Measurements from ENCODE around the gene HSPB3. TPM values are rescaled to one million over a fixed set of nuclear protein-coding genes. Genes with fewer than 3 reads are reported as not detected.
A peak's percentile ranks its signal among the peaks of the same experiment; 100 is the strongest.

The HSPB3 gene
- total RNA-seq (2022): not detected in 2 replicates
- not detected for Bru-seq, nascent RNA
- not detected for BruChase-seq, experiment 1, labeled RNA remaining after a 6-hour chase
- not detected for BruChase-seq, experiment 2, labeled RNA remaining after a 2-hour chase
- long read RNA-seq: 0 reads

GRCh38 chr5:54455413-54456157 lies at the start of gene HSPB3:
TSS of gene HSPB3 (plus strand) at chr5:54455699. CDS start at chr5:54455790, 91 bp downstream.
- Mint-ChIP-seq H3K4me1 (ENCODE audit: insufficient read depth, unreplicated experiment) (peaks cover 9% of the 10 kb centered on the region), H3K4me3 (ENCODE audit: unreplicated experiment) (no peak within 1 kb of the TSS), H3K9me3 (ENCODE audit: unreplicated experiment) (no peaks in the 10 kb centered on the region), H3K36me3 (ENCODE audit: insufficient read depth, unreplicated experiment) (no peaks in the 10 kb centered on the region), H3K27ac (ENCODE audit: low read depth, unreplicated experiment) (no peak within 1 kb of the TSS), H3K27me3 (ENCODE audit: insufficient read depth, unreplicated experiment) (no peaks in the 10 kb centered on the region)
- POLR2A ChIA-PET: interaction anchor here (0.5 to 1.5 kb wide), 3 partner anchors 16 to 415 kb away, joined by 3 read pairs; partner anchors contain the start of gene ARL15
- no peak for TF ChIP-seq CTCF (IDR thresholded peaks at IDR 0.05; ENCODE audit: unreplicated experiment)
- intact Hi-C loops (cut with micrococcal nuclease): no loop called here
- CTCF ChIA-PET: interaction anchor here (0.6 to 5.8 kb wide), 10 partner anchors 12 to 440 kb away, joined by 3 to 56 read pairs (median 4); no protein-coding TSS in a partner anchor
- peak; percentile 51 for DNase-seq (ENCODE audit: unreplicated experiment)
- no TSS peak for BruUV-seq (replicated peaks)

GRCh38 chr5:54411176-54411575 lies 44.3 kb upstream of the HSPB3 start:
- Mint-ChIP-seq H3K9me3 (ENCODE audit: unreplicated experiment) (no peaks in the 10 kb centered on the region), H3K4me1 (ENCODE audit: insufficient read depth, unreplicated experiment) (no peaks in the 10 kb centered on the region), H3K27ac (ENCODE audit: low read depth, unreplicated experiment) (no peak overlapping the region), H3K27me3 (ENCODE audit: insufficient read depth, unreplicated experiment) (no peaks in the 10 kb centered on the region), H3K36me3 (ENCODE audit: insufficient read depth, unreplicated experiment) (no peaks in the 10 kb centered on the region), H3K4me3 (ENCODE audit: unreplicated experiment) (no peak overlapping the region)
- ChIA-PET POLR2A (interaction anchor here (1.0 to 2.5 kb wide), 2 partner anchors 8 to 100 kb away, joined by 6 to 15 read pairs; partner anchors contain the start of gene ARL15), CTCF (interaction anchor here (0.6 to 3.3 kb wide), 9 partner anchors 9 to 484 kb away, joined by 3 to 20 read pairs (median 4); no protein-coding TSS in a partner anchor)
- BruUV-seq (replicated peaks): no TSS peak
- no peak for TF ChIP-seq CTCF (IDR thresholded peaks at IDR 0.05; ENCODE audit: unreplicated experiment)
- intact Hi-C loops (cut with micrococcal nuclease): no loop called here
- DNase-seq (ENCODE audit: unreplicated experiment): no peak

GRCh38 chr5:54412913-54413312 lies 42.6 kb upstream of the HSPB3 start:
- no peaks in the 10 kb centered on the region for H3K9me3 Mint-ChIP-seq (ENCODE audit: unreplicated experiment)
- H3K27ac Mint-ChIP-seq (ENCODE audit: low read depth, unreplicated experiment): no peak overlapping the region
- POLR2A ChIA-PET: interaction anchor here (1.1 to 2.5 kb wide), 4 partner anchors 8 to 102 kb away, joined by 3 to 15 read pairs (median 5); partner anchors contain the start of gene ARL15
- intact Hi-C loops (cut with micrococcal nuclease): no loop called here
- H3K4me3 Mint-ChIP-seq (ENCODE audit: unreplicated experiment): no peak overlapping the region
- no TSS peak for BruUV-seq (replicated peaks)
- peaks cover 1% of the 10 kb centered on the region for H3K4me1 Mint-ChIP-seq (ENCODE audit: insufficient read depth, unreplicated experiment)
- no peaks in the 10 kb centered on the region for H3K27me3 Mint-ChIP-seq (ENCODE audit: insufficient read depth, unreplicated experiment)
- CTCF ChIA-PET: interaction anchor here (1.0 to 3.3 kb wide), 6 partner anchors 9 to 169 kb away, joined by 3 to 20 read pairs (median 5); no protein-coding TSS in a partner anchor
- no peaks in the 10 kb centered on the region for H3K36me3 Mint-ChIP-seq (ENCODE audit: insufficient read depth, unreplicated experiment)
- DNase-seq (ENCODE audit: unreplicated experiment): no peak
- TF ChIP-seq CTCF (IDR thresholded peaks at IDR 0.05; ENCODE audit: unreplicated experiment): no peak

GRCh38 chr5:54415147-54415546 lies 40.4 kb upstream of the HSPB3 start:
- H3K27ac Mint-ChIP-seq (ENCODE audit: low read depth, unreplicated experiment): no peak overlapping the region
- no peak for DNase-seq (ENCODE audit: unreplicated experiment)

More at GRCh38 chr5:54415147-54415546, 40.4 kb upstream of the HSPB3 start:
- Mint-ChIP-seq H3K4me3 (ENCODE audit: unreplicated experiment) (no peak overlapping the region), H3K27me3 (ENCODE audit: insufficient read depth, unreplicated experiment) (no peaks in the 10 kb centered on the region), H3K4me1 (ENCODE audit: insufficient read depth, unreplicated experiment) (peaks cover 14% of the 10 kb centered on the region), H3K36me3 (ENCODE audit: insufficient read depth, unreplicated experiment) (no peaks in the 10 kb centered on the region), H3K9me3 (ENCODE audit: unreplicated experiment) (no peaks in the 10 kb centered on the region)
- ChIA-PET CTCF (no interaction called here), POLR2A (interaction anchor here (0.8 to 1.2 kb wide), 2 partner anchors 12 to 103 kb away, joined by 3 read pairs; no protein-coding TSS in a partner anchor)
- TF ChIP-seq CTCF (IDR thresholded peaks at IDR 0.05; ENCODE audit: unreplicated experiment): no peak
- intact Hi-C loops (cut with micrococcal nuclease): no loop called here
- no TSS peak for BruUV-seq (replicated peaks)

Data from MCF 10A (cell line).